ENCODE results near the gene PUM2.

Gene PUM2

GRCh38 chr2:20229322-20230113 is 121.1 kb downstream of the PUM2 start:
- no peak for DNase-seq

- no peak for DNase-seq
Observed at GRCh38 chr2:20227894-20228505, 122.6 kb downstream of the PUM2 start.

DNA sequence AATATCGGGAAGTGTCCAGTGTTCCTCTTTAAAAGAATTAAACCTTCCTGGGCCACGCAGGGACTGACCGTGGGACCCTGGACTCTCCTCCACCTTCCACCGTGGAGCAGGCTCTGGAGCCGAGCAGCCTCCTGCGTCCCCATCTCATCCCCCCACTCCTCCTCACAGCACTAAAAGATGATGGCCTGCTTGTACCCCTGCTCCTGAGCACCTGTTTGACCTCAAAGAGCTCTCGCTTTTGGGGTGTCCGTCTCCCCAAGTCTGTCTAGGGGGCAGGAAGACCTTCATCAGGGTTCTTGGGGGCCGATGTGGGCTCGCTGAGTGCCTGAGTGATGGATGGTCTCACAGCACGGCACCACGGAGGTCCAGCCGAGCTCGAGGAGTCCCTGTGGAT is 124.5 kb downstream of the PUM2 start:
- no peak for DNase-seq

DNA sequence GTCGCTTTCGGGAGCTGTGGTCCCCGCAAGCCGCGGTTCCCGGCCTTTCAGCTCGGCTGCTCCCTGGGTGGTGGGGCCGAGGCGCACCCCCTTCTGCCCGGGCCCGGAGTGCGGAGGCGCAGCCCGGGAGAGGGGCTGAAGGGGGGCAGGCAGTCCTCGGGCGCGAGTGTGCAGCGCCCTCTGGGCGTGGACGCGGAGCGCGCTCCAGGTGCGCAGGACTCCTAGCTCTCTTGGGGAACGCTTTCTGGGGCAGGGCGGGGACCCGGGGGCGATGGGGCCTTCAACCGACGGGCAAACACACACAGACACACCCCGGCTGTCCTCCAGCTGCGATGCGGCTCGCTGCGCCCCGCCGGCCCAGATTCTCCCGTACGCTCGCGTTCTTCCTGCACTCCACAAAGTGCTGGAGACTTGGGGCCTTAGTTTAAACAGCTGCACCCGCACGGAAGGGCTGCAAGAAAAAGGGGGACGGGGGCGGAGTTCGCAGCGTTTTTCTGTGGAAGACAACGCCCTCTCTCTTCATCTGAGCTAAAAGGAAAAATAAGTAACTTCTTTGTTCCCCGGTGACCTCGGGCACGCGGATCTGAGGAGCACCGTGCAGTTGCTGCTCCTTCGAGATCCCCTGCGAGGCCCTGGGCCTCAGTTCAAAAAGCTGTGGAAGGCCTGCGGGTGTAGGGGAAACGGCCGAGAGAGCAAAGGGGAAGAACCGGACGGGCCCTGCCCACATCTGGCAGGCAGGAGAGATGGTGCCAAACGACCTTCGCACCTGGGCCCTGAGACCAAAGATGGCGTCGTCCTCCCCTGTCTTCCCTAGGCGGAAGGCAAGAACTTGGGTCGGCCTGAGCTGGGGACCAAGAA is 125.1 kb downstream of the PUM2 start:
- DNase-seq: peak; percentile 10

DNA sequence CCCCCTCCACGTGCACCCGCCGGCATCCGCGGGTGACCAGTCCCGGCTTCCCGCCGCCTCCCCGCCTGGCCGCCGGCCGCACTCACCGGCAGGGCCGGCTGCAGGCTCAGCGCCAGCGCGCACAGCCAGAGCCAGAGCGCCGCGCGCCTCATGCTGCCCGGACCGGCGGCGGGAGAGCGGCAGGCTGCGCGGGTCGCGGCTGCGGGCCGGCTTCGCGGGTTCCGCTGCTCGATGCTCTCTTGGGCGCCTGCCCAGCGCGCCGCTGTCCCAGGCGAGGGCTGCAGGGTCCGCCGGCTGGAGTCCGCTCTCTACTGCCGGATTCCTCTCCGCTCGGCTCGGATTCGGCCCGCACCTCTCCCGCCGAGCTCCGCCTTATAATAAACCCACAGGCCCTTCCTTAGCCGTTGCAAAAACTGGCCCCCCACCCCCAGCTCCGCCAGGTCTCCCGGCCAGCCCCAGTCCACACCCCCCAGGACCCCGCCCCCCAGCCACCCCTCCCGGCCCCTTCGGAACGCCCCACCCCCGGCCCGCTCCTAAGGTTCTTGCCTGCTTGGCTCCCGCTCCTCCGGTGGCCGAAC is 125.8 kb downstream of the PUM2 start, which contains the start of gene SDC1:
SDC1 (minus strand) TSS at position 415 of the 578 bp plus-strand sequence; CDS start at position 152, 263 bp downstream.
- DNase-seq: no peak

DNA sequence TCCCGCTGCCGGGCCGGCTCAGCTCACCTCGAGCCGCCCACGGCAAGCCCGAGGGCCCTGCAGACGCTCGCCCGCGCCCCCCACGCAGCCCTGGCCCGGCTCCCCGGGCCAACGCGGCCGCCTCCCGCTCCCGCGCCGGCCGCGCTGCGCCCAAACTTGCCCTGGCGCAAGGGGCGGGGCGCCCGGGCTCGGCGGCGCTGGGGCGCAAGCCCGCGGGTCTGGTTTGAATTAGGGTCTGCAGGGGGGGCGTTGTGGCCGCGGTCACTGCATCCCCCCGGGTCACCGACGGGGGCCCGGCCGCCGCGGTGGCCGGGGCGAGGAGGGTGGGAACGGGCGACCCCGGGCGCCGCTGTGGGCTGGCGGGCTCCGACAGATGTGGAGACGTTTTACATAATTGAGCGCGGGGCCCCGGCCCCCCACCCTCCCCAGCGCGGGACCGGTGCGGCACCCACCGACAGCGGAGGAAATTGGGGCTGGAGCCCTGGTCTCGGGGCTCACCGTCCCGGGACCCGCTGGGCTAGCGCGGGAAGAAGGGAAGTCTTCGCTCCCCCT is 126.4 kb downstream of the PUM2 start:
- no peak for DNase-seq

GRCh38 chr2:20223407-20224163 is 127.1 kb downstream of the PUM2 start:
- no peak for DNase-seq

GRCh38 chr2:20222769-20223406 is 127.8 kb downstream of the PUM2 start:
- DNase-seq: no peak

GRCh38 chr2:20222014-20222768 is 128.5 kb downstream of the PUM2 start:
- DNase-seq: no peak

- DNase-seq: no peak
Observed at GRCh38 chr2:20221555-20221973, 129.1 kb downstream of the PUM2 start.

- no peak for DNase-seq
Observed at GRCh38 chr2:20220806-20221554, 129.7 kb downstream of the PUM2 start.

DNA sequence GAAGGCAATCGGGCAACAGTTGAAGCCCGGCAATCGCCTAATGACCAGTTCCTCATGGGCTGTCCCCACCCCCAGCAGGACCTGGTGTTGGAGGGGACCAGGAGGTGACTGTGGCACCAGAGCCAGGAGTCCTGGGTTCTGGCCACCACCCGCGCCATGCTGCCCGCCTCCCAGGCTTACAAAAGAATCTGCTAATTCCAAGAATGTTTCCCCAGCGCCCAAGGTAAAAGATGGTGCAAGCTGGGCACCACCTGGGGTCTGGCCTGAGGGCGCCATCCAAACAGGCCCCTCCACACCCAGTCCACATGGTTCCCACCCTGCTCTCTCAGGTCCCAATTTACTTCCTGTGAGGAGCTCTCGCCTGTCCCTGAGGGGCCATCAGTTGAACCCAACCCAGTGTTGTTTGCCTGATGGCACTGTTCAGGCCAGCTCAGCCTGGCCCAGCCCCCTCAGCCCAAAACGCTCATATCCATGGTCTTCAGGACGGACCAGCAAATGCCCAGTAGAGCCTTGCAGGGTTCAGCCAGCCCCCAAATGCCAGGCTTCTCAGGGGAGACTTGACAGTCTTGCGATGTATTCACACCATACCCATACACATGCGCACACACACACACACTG is 130.8 kb downstream of the PUM2 start:
- DNase-seq: no peak

GRCh38 chr2:20218331-20219320 is 132.0 kb downstream of the PUM2 start:
- DNase-seq: no peak

DNA sequence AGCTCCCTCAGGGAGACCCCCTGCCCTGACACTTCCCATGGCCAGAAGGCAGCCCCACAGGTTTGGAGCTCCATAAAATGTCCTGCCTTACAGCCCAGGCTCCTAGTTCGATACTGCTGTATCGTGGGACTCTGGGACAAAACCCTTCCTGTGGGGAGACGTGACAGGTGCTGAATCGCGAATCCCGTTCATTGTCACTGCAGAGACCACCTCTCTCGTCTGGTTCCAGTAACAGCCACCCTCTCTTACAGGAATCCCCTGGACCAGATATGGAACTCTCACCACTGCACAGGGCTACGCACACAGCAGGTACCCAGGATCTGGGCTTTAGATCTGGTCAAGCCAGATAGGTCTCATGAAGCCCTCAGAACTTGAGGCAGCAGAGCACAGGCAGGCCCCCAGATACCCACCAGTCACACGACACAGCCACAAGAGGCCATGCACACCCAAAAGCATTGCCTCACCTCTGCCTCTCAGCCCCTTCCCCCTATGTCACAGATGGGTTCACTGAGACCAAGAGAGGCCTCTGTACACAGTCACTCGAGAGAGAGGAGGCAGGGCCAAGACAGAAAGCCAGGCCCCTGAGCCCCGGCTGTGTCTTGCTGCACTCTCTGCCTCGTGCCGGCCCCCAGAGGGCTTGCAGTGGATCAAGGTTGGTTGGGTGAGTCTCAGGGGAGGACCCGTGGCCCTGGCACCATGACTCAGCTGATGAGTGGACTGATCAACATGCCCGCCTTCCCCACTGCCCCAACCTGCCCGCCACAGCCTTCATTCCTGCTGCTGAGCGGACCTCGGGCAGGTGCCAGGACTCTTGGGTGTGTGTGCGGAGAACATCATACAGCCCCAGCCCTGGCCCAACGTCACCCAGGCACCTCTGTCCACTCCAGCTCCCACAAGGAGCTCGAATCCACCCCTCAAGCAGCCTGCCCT is 133.3 kb downstream of the PUM2 start:
- no peak for DNase-seq

- DNase-seq: no peak
Observed at GRCh38 chr2:20216130-20217025, 134.3 kb downstream of the PUM2 start.
